Stimulated activated naive CD4-positive, alpha-beta T cell treated with Interleukin-2 at 50 U/mL for 16 hours (primary cell): ENCODE measurements around the gene ZNF491.
A peak's percentile ranks its signal among the peaks of the same experiment; 100 is the strongest.
"Not testable (repeated sequence)": the region's sequence is repeated elsewhere in the genome, so short reads cannot be mapped to it uniquely, and the experiment has no call there.

Source experiments
- DNase-seq: peaks from one replicate; lab custom pipeline; 2025; lab: John Stamatoyannopoulos, UW

Gene ZNF491

DNA sequence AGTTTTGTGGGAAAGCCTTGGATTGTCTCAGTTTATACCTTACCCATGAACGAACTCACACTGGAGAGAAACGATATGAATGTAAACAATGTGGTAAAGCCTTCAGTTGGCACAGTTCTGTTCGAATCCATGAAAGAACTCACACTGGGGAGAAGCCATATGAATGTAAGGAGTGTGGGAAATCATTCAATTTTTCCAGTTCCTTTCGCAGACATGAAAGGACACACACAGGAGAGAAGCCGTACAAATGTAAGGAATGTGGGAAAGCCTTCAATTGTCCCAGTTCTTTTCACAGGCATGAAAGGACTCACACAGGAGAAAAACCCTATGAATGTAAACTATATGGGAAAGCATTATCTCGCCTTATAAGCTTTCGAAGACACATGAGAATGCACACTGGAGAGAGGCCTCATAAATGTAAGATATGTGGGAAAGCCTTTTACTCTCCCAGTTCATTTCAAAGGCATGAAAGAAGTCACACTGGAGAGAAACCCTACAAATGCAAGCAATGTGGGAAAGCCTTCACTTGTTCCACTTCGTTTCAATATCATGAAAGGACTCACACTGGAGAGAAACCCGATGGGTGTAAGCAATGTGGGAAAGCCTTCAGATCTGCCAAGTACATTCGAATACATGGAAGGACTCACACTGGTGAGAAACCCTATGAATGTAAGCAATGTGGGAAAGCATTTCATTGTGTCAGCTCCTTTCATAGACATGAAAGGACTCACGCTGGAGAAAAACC lies 8.2 kb downstream of the ZNF491 start:
- DNase-seq, result no peak

- no peak for DNase-seq
Observed at GRCh38 chr19:11807099-11807380, 8.7 kb downstream of the ZNF491 start.

GRCh38 chr19:11813703-11814028 lies 15.3 kb downstream of the ZNF491 start:
- DNase-seq, result no peak

DNA sequence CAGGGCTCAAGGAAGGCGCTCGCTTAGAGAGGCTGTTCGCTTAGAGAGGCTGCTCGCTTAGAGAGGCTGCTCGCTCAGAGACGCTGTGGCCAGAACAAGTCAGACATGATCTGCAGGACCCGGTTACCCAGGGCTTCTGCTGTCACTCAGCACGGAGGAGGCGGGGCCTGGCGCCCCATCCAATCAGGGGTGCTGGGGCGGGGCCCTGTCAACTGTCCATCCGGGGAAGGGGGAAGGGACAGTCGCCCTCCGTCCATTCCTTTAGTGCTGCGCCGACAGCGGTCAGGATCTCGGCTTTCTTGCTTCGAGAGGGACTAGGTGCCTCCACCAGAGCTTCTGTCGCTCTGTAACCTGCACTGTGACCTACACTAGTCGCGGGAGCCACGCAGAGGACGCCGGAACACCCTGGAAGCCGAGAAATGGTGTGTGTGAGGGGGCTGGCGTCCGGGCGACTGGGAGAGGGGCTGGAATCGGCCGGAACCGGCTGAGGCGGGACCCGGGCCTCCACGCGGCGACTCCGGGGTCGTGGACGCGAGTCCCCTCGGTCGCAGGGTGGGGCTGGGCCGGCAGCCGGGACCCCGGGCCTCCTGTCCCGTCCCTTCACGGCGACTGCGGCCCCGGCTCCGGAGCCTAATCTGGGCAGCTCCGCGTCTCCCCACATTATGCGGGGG lies 15.8 kb downstream of the ZNF491 start, which contains the start of gene ZNF440:
ZNF440 (plus strand) TSS at position 245 of the 671 bp plus-strand sequence; CDS start at position 420, 175 bp downstream.
- peak; percentile 84 for DNase-seq

- no peak for DNase-seq
Observed at GRCh38 chr19:11814700-11815035, 16.3 kb downstream of the ZNF491 start.

- DNase-seq, result no peak
Observed at GRCh38 chr19:11821474-11822109, 23.3 kb downstream of the ZNF491 start.

DNA sequence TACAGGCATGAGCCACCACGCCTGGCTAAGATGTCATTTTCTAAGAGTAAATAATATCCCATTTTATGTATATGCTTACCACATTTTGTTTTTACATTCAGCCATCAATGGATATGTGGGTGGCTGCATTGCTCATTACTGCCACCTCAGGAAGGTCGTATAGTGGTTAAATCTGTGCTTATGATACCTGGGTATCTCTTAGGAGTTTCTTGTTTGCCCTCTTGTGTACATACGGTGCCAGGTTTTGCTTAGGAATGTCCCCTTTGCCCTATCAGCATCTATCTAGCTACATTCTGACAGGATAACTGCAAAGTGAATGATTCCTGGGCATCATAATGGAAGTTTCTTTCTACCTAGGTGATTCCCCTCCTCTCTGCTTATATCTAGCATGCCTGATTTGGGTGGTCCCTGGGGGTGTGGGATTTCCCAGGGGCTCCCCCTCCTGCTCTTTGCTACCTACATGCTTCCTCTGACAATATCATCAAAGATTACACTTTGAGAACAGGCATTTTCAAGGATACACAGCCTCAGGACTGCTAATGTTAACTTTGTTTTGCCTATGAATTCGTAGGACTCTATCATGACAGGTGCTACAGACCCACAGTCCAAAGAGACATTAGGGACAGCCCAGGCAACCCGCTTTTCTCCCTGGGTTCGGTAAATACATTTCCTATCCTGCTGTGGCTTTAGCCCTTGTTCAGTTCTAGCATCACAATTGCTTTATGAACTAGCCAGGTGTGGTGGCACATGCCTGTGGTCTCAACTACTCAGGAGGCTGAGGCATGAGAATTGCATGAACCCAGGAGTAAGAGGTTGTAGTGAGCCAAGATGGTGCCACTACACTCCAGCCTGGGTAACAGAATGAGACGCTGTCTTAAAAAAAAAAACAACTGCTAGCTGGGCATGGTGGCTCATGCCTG lies 30.9 kb downstream of the ZNF491 start:
- DNase-seq, result not testable (repeated sequence)

DNA sequence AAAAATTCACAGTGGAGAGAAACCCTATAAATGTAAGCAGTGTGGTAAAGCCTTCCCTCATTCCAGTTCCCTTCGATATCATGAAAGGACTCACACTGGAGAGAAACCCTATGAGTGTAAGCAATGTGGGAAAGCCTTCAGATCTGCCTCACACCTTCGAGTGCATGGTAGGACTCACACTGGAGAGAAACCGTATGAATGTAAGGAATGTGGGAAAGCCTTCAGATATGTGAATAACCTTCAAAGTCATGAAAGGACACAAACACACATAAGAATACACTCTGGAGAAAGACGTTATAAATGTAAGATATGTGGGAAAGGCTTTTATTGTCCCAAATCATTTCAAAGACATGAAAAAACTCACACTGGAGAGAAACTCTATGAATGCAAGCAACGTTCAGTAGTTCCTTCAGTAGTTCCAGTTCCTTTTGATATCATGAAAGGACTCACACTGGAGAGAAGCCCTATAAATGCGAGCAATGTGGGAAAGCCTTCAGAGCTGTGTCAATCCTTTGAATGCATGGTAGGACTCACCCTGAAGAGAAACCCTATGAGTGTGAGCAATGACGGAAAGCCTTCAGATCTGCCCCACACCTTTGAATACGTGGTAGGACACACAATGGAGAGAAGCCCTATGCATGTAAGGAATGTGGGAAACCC lies 34.1 kb downstream of the ZNF491 start:
- DNase-seq, result no peak

DNA sequence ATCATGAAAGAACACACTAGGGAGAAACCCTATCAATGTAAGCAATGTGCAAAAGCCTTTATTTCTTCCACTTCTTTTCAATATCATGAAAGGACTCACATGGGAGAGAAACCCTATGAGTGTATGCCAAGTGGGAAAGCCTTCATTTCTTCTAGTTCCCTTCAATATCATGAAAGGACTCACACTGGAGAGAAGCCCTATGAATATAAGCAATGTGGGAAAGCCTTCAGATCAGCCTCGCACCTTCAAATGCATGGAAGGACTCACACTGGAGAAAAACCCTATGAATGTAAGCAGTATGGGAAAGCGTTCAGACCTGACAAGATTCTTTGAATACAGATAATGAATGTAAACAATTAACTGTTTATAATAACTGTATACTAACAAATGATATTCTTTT lies 35.2 kb downstream of the ZNF491 start:
- no peak for DNase-seq

GRCh38 chr19:11835626-11836066 lies 37.3 kb downstream of the ZNF491 start:
- DNase-seq, result not testable (repeated sequence)

DNA sequence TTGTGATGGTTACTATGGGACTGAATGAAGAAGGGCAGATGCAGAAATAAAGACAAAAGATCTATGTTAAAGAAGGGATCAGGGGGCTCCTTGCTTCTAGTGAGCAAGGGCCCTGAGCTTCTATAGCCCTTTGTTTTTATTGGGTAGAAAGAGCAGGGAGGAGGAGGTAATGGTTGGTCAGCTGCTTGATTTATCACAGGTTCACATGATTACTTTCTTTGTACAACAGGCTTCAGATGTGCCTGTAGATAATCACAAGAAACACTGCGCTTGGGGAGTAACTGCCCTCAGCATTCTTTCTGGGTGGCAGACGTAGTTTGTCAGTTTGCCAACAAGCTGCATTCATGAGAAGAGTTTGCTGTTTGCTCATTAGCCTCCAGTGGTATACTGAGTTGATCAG lies 45.4 kb downstream of the ZNF491 start:
- DNase-seq, result no peak

DNA sequence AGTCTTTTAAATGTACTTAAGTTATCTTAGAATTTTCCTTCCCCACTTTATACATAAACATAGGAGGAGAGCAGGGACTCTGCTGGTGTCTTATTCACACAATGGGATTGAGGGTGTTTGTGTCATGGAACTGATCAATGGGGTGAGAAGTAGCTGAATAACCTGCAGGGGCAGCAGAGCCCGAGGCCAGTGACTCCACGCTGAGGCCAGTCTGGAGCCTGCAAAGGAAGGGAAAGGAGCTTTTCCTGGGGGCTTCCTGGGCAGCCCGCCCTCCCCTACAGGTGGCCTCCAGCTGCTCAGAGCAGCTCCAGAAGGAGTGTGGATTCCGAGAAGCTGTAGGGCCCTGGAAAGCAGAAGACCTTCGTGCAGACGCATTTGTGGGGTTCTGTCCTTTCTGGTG lies 49.3 kb downstream of the ZNF491 start:
- not testable (repeated sequence) for DNase-seq

GRCh38 chr19:11848200-11848593 lies 49.9 kb downstream of the ZNF491 start:
- no peak for DNase-seq

GRCh38 chr19:11848594-11849469 lies 50.5 kb downstream of the ZNF491 start, which contains the start of gene ZNF439:
Gene ZNF439, plus strand, starts transcription at chr19:11848726. Its CDS starts 142 bp downstream, at chr19:11848868.
- DNase-seq, result peak; percentile 81

DNA sequence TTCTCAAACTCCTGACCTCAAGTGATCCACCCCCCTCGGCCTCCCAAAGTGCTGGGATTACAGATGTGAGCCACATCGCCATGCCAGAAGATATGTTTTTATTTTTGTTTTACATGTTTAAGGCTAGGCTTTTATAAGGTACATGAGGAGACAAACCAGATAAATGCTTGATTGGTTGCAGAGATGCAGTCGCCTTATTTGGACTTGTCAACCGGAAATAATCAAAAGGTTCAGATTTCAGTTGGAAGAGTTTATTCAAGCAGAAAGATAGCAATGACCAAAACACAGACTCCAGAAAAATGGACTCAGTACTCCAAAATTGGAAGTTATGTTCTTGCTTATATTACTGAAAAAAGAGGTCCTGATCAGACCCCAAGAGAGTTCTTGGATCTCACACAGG lies 52.0 kb downstream of the ZNF491 start:
- not testable (repeated sequence) for DNase-seq

DNA sequence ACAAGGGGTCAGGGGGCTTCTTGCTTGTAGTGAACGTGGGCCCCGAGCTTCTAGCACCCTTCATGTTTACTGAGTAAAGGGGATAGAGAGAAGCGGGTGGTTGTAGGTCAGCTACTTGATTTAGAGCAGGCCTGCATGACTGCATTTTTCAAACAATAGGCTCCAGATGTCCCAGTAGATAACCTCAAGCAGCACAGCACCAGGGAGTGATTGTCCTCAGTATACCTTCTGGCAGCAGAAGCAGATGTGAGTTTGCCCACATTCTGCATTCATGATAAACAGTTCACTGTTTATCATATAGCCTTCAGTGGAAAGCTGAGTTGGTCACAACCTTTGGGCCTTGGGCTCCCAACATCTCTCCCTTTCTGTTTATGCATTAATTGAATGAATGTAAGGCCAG lies 55.0 kb downstream of the ZNF491 start:
- DNase-seq, result no peak

DNA sequence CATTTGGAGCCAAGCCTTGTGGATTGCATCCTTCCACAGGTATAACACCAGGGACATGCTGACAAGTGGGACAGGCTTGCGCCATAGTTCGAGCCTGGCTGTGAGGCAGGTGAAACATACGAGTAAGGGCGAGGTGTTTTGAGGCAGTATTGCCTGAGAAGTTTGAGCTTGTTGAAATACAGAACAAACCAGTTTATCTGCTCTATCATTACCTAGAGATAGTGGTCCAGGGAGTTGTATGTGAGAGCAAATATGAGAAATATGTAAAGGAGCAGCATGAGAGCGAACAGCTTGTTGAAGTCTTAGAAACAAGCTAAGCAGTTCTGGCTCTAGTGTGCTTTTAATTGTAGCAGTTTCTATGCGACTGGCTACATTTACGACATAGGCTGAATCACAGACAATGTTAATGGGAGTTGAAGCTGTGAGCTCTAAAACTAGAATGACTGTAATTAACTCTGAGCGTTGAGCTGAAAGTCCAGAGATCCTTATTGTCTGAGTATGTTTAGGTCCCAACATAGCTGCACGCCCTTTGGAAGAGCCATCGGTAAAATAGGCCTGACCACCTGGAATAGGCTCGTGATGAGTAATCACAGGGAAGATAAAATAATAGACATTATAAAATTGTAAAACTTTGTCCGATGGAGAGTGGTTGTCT lies 58.4 kb downstream of the ZNF491 start:
- no peak for DNase-seq
